ENCODE results near the gene FNDC4.

Gene FNDC4

GRCh38 chr2:27494284-27494943 is 586 bp downstream of the FNDC4 start:
- DNase-seq (ENCODE audit: low read depth in 2 of 3, low spot score in 2 of 3) = no peak

GRCh38 chr2:27493948-27494283 is 1.1 kb downstream of the FNDC4 start:
- DNase-seq (ENCODE audit: low read depth in 2 of 3, low spot score in 2 of 3) = no peak

- DNase-seq (ENCODE audit: low read depth in 2 of 3, low spot score in 2 of 3) = no peak
Observed at GRCh38 chr2:27492557-27492956, 2.4 kb downstream of the FNDC4 start.

- DNase-seq (ENCODE audit: low read depth in 2 of 3, low spot score in 2 of 3) = peak; percentile 82 to 97 (median 92)
Observed at GRCh38 chr2:27489498-27490397, 5.3 kb downstream of the FNDC4 start, which contains the start of gene IFT172. TSS of gene IFT172 (minus strand) at chr2:27489743. CDS start at chr2:27489653, 90 bp downstream.

GRCh38 chr2:27489118-27489497 is 5.9 kb downstream of the FNDC4 start:
- DNase-seq (ENCODE audit: low read depth in 2 of 3, low spot score in 2 of 3) = no peak

- no peak for DNase-seq (ENCODE audit: low read depth in 2 of 3, low spot score in 2 of 3)
Observed at GRCh38 chr2:27485496-27485895, 9.5 kb downstream of the FNDC4 start.

GRCh38 chr2:27471961-27472360 is 23.0 kb downstream of the FNDC4 start:
- DNase-seq (ENCODE audit: low read depth in 2 of 3, low spot score in 2 of 3) = no peak

GRCh38 chr2:27464443-27464842 is 30.6 kb downstream of the FNDC4 start:
- no peak for DNase-seq (ENCODE audit: low read depth in 2 of 3, low spot score in 2 of 3)

- no peak for DNase-seq (ENCODE audit: low read depth in 2 of 3, low spot score in 2 of 3)
Observed at GRCh38 chr2:27461118-27461517, 33.9 kb downstream of the FNDC4 start.

GRCh38 chr2:27453968-27454367 is 41.0 kb downstream of the FNDC4 start:
- no peak for DNase-seq (ENCODE audit: low read depth in 2 of 3, low spot score in 2 of 3)

GRCh38 chr2:27451095-27451494 is 43.9 kb downstream of the FNDC4 start:
- DNase-seq (ENCODE audit: low read depth in 2 of 3, low spot score in 2 of 3) = no peak

- no peak for DNase-seq (ENCODE audit: low read depth in 2 of 3, low spot score in 2 of 3)
Observed at GRCh38 chr2:27448381-27448780, 46.6 kb downstream of the FNDC4 start.

GRCh38 chr2:27446057-27446456 is 48.9 kb downstream of the FNDC4 start:
- DNase-seq (ENCODE audit: low read depth in 2 of 3, low spot score in 2 of 3) = no peak

GRCh38 chr2:27445615-27446014 is 49.4 kb downstream of the FNDC4 start:
- DNase-seq (ENCODE audit: low read depth in 2 of 3, low spot score in 2 of 3) = no peak

GRCh38 chr2:27445155-27445554 is 49.8 kb downstream of the FNDC4 start:
- no peak for DNase-seq (ENCODE audit: low read depth in 2 of 3, low spot score in 2 of 3)

- no peak for DNase-seq (ENCODE audit: low read depth in 2 of 3, low spot score in 2 of 3)
Observed at GRCh38 chr2:27442920-27443282, 52.1 kb downstream of the FNDC4 start.

GRCh38 chr2:27441958-27442919 is 52.8 kb downstream of the FNDC4 start, which contains the start of gene KRTCAP3:
TSS of gene KRTCAP3 (plus strand) at chr2:27442381. CDS start at chr2:27442413, 32 bp downstream.
- no peak for DNase-seq (ENCODE audit: low read depth in 2 of 3, low spot score in 2 of 3)

Data from activated CD8-positive, alpha-beta memory T cell treated with anti-CD3 and anti-CD28 coated beads for 48 hours (primary cell).